Testis (tissue), 2 donors: ENCODE results near the gene ELOA.
A peak's percentile ranks its signal among the peaks of the same experiment; 100 is the strongest.

Experiments used
- POLR2A ChIP-seq: fragments of 450-650 bp; IDR thresholded peaks from one replicate; pipeline ENCODE4 v1.6.1; 2017; ENCODE audit warnings: antibody characterized with exemption, mild to moderate bottlenecking, moderate library complexity
- TF ChIP-seq, protein P1 (sequence below), 3 experiments: fragments of 450-650 bp in 2 of 3; fragments of 200-600 bp in 1 of 3; sonication (generic) in 1 of 3; IDR thresholded peaks; one replicate each; pipeline ENCODE4 v1.5.1; 2016 to 2019; ENCODE audit warnings: antibody characterized with exemption in 3 of 3, mild to moderate bottlenecking in 2 of 3, moderate library complexity in 1 of 3

- TF ChIP-seq, protein P1, sequence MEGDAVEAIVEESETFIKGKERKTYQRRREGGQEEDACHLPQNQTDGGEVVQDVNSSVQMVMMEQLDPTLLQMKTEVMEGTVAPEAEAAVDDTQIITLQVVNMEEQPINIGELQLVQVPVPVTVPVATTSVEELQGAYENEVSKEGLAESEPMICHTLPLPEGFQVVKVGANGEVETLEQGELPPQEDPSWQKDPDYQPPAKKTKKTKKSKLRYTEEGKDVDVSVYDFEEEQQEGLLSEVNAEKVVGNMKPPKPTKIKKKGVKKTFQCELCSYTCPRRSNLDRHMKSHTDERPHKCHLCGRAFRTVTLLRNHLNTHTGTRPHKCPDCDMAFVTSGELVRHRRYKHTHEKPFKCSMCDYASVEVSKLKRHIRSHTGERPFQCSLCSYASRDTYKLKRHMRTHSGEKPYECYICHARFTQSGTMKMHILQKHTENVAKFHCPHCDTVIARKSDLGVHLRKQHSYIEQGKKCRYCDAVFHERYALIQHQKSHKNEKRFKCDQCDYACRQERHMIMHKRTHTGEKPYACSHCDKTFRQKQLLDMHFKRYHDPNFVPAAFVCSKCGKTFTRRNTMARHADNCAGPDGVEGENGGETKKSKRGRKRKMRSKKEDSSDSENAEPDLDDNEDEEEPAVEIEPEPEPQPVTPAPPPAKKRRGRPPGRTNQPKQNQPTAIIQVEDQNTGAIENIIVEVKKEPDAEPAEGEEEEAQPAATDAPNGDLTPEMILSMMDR (IDR thresholded peaks at IDR 0.05), result peak in 2 of 3 experiments; percentile 49 to 57
- no peak for TF ChIP-seq POLR2A
Measured at GRCh38 chr1:23810818-23811540, 67.7 kb downstream of the ELOA start.
